CD4-positive, alpha-beta T cell treated with Interleukin-4 for 4 hours (primary cell): ENCODE results near the gene GPR65.
A peak's percentile ranks its signal among the peaks of the same experiment; 100 is the strongest.

ENCODE experiments used
- DNase-seq: peaks from one replicate; pipeline ENCODE4 v3.0.0-alpha.2; 2020

GPR65 gene, protein sequence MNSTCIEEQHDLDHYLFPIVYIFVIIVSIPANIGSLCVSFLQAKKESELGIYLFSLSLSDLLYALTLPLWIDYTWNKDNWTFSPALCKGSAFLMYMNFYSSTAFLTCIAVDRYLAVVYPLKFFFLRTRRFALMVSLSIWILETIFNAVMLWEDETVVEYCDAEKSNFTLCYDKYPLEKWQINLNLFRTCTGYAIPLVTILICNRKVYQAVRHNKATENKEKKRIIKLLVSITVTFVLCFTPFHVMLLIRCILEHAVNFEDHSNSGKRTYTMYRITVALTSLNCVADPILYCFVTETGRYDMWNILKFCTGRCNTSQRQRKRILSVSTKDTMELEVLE

DNA sequence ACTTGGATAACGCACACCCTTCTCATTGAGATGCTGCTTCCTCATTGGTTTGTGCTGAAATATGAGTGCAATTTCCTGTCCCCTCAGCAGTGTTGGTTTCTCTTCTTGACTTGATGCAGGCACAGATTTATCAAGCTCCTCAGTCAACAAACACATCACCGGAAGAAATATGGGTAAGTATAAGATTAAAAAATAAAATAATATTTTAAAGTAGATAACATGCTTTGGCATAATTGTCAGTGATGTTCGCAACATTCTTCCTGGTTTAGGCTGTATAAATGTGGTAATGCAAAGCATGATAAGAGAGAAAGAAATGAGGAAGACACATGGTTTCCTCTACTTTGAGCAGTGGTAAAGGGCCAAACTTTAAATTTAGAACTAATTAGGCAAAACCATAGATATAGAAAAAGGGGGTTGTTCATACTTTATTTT, at the start of gene GPR65:
Gene GPR65 (plus strand): TSS at position 86 of the 432 bp plus-strand sequence. CDS start 5,713 bp downstream, outside the sequence.
- peak; percentile 78 for DNase-seq

DNA sequence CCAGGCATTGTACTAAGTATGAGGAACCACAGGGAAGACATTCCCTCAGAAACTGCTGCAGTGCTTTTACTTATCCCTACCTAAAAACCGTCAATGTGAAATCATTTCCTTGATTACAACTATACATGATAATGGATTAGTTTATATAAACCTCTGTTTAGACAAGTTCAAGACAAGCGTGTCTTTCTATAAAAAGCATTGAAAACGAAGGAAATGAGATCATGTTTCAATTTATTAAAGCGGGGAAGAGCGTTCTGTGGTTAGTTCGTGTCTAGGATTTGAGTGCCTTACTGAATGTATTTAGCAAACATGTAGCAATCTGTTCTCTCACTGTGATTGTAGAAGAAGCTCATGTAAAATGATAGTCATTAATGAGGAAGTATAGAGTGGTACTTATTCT, 49.4 kb upstream of the GPR65 start:
- DNase-seq = no peak

DNA sequence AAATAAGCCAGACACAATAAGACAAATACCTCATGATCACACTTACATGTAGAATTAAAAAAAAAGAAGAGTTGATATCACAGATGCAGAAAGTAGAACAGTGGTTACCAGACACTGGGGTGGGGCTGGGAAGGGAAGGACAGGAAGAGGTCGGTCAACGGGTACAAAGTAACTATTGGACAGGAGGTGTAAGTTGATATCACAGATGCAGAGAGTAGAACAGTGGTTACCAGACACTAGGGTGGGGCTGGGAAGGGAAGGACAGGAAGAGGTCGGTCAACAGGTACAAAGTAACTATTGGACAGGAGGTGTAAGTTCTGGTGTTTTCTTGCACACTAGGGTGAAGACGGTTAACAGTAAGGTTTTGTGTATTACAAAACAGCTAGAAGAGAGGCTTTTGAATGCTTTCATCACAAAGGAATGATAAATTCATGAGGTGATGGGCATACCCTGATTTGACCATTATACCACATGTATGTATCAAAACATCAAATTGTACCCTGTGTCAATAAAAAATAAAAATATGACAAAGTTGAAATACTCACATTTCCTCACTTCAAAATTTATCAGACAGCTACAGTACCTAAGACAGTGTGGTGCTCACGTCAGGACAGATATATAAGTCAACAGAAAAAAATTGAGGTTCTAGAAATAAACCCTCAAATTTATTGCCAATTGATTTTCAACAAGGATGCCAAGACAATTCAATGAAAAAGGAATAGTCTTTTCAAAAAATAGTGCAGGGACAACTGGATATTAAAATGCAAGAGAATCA, 44.7 kb upstream of the GPR65 start:
- peak; percentile 32 for DNase-seq

DNA sequence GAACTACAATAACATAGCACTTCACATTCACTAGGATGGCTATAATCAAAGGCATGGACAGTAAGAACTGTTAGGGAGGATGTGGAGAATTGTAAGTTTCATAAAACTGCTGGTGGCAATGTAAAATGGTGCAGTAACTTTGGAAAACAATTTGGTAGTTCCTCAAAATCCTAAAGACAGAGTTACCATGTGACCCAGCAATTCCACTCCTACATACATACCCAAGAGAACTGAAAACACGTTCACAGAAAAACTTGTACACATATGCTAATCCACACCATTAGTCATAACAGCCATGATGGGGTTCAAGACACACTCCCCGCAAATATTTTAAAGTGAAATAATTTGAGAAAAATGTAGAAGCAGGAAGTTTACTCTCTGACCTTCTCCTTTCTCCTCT, 43.7 kb upstream of the GPR65 start:
- no peak for DNase-seq

DNA sequence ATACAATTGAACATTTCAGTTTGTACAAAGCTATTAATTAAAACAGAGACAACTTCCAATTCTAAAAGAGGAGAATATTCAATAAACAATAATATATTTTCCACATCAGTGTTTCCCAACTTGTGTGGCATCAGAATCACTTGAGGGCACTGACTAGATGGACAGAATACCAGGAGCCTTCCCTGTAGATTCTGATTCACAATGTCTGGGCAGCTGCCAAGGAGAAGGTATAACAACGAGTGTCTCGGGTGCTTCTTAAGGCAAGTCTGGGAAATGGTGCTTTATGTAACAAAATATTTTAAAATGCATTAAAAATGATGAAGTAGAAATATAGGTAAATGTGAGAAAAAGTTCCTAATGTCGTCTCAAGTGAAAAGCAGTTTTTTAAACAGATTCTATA, 38.1 kb upstream of the GPR65 start:
- no peak for DNase-seq

DNA sequence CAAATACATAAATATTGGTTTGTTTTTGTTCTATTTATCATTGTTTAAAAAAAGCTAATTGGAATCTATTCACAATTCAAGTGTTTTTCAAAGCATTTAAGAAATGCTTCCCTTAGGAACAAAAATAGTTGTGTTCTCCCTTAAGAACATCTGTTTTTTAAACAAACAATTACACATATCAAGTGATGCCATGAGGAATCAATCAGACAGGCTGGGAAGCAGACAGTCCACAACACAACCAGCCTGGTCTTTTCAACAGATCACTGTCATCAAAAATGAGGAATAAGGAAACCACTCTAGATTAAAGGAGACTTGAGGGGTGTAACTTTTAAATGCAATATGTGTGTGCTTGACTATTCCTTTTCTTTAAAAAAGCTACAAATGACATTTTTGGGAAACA, 37.4 kb upstream of the GPR65 start:
- no peak for DNase-seq

DNA sequence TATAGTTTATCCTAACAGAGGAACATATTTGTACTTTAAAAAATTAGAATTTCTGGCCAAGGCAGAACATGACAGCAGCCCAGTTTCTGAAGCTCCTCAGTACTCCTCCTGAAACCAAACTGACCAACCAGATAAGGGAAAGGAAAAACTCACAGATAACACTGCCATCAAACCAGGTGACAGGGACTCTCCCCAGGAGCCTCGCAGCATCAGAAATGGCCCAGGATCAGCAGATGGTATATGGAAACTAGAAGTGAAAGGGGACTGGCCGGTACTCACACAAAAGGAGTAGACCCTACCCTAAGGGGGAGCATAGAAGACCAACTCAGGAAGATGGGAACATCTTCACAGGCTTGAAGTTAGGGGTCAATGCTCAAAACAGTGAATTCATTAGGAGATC, 33.9 kb upstream of the GPR65 start:
- no peak for DNase-seq

DNA sequence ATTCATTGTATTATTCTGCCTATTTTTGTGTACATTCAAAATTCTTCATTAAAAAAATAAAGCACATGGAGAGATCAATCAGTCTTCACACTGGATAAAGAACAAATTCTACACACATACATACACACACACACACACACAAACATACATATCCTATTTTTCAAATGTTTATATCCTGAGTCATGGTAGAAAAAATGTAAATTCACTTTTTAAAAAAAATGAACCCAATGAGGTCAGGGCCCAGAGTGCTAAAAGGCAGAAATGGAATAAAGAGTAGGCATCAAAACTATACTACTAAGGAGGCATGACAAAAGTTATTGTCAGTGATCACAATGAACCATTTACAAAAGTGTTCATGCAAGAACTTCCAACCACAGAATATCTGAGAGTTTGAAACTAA, 29.3 kb upstream of the GPR65 start:
- DNase-seq = no peak

DNA sequence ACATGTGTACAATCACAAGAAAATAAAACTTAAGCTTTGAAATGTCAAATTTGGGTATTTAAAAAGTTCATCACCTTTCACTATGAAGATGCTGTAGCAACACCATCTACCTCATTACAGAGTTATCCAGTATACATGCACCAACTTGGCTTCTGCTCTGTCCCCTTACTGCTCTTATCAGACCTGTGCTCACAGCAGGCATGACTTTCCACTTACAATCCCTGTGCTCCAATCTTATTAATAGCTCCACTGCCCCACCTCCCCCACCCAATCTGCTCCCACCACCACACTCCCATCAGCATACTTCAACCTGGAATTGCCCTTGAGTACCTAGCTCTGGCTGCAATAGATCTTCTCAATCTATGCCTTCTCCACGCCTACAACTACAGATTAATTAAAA, 25.2 kb upstream of the GPR65 start:
- DNase-seq = no peak

DNA sequence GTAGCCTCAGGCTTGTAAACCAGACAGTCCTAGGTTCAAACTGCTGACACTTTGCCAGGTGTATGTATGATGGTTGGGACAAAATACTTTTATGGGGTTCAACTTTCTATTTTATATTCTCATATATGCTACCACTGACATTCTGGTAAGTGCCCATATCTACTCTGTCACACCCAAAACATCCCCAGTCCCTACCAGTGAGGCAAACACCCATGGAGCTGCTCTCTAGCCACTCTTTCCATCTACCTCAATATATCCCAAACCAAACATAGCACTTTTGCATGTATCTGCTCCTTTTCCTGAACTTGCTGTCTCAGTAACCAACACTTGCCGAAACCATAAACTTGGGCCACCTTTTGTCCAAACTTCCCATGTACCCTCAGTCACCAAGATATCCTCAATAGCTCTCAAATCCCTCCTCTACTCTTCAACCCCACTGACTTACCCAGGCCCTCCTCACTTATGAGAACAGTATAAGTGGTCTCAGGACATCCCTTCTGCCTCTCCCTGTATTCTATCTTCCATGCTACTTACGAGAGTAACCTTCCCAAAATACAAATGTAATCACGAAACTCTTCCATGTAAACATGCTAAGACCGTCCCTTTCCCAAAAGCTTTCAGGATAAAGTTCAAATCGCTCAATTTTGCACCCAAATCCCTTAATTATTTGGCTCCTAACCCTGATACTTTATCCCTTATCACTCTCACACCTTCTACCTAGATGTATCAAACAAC, 15.5 kb upstream of the GPR65 start:
- DNase-seq = no peak

DNA sequence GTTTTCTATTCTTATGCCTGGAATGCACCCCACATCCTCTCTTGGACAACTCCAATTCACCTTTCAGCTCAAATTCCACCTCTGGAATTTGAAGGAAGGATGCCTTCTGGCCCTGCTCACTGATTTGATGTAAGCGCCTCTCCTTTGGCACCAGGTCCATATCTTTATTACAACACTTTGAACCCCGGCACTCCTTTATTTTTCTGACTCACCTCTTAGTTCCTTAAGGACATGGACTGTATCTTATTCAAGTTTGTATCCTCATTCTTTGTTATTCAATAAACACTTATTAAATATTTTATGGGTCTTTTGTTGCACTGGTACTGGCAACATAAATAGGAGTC, 15.0 kb upstream of the GPR65 start:
- no peak for DNase-seq

DNA sequence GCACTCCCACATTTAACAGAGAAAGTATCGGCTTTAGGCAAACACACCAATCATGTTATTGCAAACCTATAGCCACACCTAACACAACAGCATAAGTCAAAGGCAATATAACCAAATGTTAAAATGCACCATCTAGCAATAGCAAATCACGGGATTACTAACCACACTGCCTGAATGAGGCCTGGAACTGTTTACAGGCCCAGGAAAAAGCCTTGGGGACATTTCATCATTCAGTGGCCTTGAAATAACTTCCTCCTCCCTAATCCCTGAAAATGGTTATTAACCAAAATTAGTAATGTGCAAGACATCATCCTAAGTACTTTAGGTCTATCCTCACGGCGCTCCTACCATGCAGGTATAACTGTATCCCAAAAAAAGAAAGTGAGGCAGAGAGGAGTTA, 14.3 kb upstream of the GPR65 start:
- DNase-seq = no peak

DNA sequence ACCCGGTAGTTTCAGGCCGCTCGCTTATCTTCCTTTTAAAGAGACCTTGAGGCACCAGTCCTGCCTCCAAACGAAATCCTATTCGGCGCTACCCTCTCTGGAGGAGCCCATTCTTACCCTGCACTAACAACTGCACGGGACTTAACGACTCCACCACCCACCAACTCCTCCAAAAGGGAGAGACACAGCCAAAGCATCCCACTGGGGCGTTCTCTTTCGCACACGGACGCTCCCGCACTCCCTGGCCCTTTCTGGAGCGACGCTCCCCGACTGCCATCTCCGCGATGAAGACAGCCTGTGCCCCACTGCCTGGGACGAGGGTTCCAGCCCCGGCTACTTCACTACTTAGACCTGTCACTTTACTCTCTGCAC, 12.6 kb upstream of the GPR65 start:
- DNase-seq = no peak

DNA sequence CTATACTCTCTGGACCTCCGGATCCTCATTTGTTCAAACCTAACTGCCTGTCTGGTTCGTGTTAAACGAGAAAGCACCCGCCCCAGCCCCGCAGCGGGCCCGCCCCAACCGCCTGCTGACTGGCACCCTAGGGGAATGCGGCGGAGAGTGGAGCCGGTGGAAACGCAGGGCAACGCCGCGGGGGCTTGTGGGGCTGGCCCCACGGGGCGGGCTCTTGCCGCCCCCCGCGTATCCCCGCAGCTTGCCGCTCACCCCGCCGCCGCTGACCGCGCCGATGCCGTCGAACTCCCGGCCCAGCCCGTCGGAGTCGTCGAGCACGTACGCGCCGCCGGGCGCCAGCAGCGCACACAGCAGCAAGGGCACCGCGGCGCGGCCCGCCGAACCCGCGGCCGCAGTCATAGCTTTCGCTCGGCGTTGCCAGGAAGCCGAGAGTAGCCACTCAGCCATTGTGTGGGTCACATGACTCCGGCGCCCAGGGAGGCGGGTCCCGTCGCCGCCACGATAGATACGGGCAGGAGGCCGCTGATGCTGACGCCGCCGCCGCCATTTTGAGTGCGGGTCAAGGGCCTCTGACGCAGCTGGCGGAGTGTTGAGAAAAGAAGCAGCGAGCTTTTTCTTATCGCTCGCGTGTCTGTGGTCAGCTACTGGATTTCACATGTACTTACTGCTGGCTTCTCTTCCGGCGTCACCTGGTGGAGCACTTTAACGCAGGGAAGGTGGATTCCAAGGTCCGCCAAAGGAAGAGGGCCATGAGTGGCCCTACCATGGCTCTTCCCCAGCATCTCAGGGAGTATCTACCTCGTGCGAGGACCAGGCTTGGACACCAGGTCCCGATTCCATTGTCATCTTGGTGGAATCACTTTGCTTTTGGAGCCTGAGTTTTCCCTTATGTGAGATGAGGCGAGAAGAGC, 12.0 kb upstream of the GPR65 start, which contains the start of gene GALC:
Gene GALC (minus strand): TSS at position 465 of the 911 bp plus-strand sequence. CDS start 18 bp downstream, at position 447.
- peak; percentile 96 for DNase-seq

DNA sequence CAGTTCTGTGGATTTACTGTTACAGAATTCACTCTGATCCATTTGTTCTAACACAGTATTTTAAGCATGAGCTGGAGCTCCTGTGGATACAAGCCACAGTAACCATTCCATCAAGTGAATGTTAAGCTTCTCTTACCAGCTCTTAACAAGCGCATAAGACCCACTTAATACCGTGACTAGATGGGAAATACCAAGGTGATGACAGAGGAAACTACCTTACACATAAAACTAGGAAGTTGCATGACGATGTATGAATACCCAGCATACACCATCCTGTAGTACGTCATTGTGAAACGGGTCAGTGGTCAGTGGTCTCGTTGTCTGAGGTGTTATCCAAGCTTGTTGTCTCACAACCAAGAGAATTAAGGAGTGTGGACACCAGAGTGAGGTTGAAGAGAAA, 10.0 kb upstream of the GPR65 start:
- DNase-seq = peak; percentile 49

DNA sequence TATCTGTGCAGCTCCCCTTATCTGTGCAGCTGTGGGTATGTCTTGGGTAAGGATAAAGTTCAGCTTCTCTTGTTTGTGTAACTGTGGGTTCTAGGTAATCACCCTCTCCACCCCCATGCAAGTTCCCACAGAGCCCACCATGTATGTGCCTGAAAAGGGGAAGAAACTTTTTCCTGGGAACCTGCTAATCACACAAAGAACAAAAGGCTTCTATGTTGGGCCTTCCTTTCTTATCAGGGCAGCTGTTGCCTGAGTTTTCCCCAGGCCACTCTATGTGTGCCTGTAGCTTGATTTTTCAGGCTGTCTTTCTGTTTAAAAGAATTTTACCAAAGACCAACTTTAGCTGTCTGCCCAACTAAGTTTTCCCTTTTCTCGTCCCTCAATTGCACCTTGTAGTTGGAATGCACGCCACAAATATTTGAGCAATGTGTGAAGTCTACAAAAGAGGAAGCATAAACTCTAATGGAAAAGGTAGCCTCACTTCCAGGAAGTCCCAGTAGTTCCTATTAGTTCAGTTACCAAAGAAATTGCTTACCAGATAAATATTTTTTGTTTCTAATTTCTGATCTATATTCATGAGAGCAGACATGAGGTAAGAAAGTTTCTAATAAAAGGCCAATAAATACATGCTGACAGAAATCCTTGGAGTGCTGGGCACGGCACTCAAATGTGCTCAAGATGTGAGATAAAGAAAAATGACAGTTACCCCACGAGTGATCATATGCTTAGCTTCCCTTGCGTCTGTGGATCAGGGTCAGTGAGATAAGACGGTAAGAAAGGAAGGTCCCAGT, 9.2 kb upstream of the GPR65 start:
- DNase-seq = no peak

DNA sequence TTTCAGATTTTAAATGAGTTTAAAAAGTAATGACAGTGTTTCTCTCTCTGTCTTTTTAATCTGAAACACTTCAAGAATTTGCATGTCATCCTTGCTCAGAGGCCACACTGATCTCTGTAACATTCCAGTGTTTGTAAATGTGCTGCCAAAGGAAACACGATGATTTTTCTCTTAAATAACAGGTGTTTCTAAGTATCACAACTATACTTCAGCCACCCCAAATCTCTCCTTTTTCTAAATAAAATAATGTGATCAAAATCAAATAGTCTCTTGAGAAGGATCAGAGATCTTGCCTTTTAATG, 8.7 kb upstream of the GPR65 start:
- no peak for DNase-seq

DNA sequence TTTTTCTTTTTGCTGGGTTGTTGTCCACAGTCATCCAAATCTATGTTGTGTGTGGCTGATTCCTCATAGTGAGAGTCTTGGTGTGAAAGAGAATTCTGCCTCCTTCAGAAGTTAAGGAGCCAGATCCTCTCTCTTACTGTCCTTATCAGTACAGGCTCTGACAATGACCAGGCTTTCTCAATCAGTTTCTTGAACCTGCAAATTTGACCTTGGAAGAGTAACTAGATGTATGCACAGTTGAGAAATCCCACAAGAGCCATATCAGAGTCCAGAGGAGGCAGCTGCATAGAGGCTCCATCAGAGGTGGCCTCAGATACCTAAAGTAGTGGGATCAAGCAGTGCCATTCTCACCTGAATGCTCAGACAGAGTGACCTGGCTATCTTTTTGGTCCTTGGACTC, 6.5 kb upstream of the GPR65 start:
- DNase-seq = no peak

DNA sequence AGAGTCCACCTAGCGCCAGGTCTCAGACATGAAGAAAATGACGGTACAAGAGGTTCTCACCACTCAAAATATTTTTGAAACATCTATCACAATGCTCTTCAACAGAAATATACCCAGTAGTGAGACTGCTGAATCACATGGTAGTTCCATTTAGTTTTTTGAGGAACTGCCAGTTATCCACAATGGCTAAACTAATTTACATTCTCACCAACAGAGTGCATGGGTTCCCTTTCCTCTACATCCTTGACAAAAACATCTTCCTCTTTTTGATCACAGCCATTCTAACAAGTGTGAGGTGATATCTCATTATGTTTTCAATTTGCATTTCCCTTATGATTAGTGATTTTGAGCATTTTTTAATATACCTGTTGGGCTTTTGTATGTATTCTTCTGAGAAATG, 5.7 kb upstream of the GPR65 start:
- no peak for DNase-seq

DNA sequence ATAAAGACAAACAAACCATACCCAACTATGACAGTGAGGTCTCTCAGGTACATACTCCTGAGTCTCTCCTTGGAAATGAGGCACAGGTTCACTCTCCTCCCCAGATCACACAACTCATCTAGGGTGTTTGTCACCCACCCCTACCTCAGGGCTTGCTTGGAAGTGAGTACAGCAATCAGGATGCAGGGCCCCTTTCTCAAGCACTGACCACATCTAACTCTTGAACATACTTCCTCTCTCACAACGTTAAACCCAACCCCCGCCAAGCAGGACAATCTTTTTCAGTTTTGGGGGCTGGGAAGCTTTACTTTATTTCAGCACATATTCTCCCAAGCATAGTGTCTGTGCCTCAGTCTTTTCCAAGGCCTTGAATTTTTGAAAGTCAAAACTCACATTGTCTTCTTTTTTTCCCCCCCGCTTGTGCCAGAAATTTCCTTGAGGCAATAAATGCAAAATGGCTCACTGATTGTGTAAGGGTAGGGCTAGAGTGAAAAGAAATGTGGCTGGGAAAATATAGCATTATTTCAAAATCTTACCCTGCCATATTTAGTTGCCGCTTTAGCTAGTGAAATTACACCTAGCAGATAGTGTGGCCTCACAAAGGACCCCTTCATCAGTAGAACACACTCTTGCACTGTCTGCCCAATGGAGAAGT, 2.4 kb upstream of the GPR65 start:
- DNase-seq = no peak

DNA sequence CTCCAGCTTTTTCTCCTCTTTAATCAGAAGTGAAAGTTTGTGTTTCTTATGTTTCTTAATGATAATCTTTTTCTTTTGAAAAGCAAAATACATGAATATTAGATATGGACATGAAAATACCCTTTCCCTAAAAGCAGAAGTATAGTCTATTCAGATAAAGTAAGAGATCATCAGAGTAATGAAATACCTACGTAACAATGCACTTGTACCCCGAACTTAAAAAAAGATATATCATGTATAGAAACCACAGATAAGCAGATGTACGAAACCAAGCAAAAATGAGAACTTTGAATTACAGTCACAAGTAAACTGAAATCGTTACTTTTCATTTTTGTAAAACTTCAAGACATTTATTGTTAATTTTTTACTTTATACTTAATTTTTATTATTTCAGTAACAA, 1.5 kb upstream of the GPR65 start:
- no peak for DNase-seq
